GM19043 (cell line): ENCODE data around the gene MKRN3.
"Not testable (repeated sequence)": the region's sequence is repeated elsewhere in the genome, so short reads cannot be mapped to it uniquely, and the experiment has no call there.

ENCODE experiments used
- ATAC-seq: cut with Tn5 transposase; IDR thresholded peaks from one replicate; pipeline ENCODE4 v1.9.1; 2021; ENCODE audit warnings: low read depth; ENCODE audit not compliant: unreplicated experiment

MKRN3 gene

GRCh38 chr15:23578521-23579150, 13.2 kb downstream of the MKRN3 start:
- no peak for ATAC-seq

DNA sequence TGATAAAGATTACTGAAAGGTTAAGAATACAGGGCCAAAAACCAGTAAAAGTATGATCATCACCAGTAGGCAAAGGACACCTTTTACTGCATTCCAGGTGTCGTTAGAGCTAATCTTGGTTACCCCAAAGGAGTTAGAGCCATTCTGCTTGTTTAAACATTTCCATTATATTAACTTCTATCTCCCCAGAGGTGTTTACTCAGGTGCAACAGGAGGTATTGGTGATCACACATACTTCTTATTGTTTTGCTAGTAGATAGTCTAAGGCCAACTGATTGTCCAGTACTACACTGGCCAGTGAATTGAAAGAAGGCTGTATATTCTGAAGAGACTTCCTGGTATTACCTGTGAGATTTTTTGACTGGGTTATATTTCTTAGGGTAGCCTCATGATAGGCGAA, 22.8 kb downstream of the MKRN3 start:
- no peak for ATAC-seq

GRCh38 chr15:23589012-23589411, 23.5 kb downstream of the MKRN3 start:
- no peak for ATAC-seq

GRCh38 chr15:23594252-23594770, 28.8 kb downstream of the MKRN3 start:
- ATAC-seq, result no peak

DNA sequence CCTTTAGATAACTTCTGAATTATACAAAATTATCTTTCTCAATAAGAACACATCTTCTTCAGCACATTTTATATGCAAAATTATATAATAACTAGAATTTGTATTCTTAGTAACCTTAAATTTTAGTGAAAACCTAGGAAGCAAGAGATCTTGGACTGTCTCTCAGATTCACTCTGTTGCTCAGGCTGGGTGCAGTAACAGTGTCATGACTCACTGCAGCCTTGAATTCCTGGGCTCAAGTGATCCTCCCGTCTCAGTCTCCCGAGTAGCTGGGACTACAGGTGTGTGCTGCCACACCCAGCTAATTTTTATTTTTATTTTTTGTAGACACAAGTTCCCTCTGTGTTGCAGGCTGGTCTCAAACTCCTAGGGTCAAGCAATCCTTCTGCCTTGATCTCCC, 29.9 kb downstream of the MKRN3 start:
- ATAC-seq, result no peak

DNA sequence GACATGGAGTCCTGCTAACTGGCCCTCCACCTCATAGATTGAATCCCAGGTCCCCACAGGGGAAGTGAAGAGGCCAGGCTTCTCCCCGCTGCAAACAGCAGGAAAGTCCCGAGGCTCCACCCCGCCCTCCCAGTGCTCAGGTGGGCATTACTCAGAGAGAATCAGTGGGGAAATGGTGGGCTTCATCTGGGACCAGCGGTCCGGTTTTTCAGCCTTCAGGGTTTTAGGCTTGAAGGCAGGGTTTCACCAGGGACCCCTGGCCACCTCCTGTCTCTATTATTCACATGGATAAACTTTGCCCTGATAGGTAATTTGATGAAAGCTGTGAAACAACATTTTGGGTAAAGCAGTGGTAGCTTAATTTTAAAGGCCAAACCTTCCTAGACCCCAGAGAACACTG, 31.3 kb downstream of the MKRN3 start:
- no peak for ATAC-seq

GRCh38 chr15:23597278-23597677, 31.8 kb downstream of the MKRN3 start:
- not testable (repeated sequence) for ATAC-seq

GRCh38 chr15:23599053-23599452, 33.6 kb downstream of the MKRN3 start:
- no peak for ATAC-seq

DNA sequence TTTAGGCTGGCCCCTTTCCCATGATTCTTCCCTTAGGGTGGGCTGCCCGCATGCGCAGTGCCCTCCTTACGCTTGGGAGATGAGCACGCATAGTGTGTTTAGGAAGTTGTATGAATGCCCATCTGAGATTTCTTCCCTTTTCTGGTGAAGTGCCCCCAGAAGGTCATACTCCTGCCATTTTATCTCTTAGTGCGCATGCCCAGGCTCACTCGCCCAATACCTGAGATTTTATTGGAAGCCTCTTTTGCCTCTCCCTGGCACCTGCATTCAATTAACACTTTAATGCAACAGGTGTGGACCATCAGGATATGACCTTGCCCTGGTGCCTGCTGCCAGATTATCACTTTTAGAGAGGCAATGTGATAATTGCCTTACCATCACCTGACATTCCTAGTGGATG, 36.6 kb downstream of the MKRN3 start:
- ATAC-seq, result no peak

- no peak for ATAC-seq
Measured at GRCh38 chr15:23606226-23606625, 40.8 kb downstream of the MKRN3 start.

DNA sequence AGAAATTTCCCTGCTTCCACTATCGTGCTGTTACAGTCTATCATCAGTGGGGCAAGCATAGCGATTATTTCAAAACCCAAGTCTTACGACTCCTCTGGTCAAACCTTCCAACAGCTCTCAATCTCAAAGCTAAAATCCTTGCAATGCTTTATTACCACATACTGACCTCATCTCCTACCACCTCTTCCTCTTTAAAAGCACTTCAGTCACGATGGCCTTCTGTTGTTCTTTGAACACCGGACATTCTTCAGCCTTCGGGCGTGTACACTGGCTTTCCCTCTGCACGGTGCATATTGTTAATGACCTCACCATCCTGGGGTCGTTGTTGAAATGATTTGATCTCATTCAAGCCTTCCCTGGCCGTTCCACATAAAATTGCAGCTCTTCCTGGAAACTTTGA, 51.1 kb downstream of the MKRN3 start:
- no peak for ATAC-seq
